ENCODE measurements around the gene SLC5A4. TPM values are rescaled to one million over a fixed set of nuclear protein-coding genes. Genes with fewer than 3 reads are reported as not detected.

The SLC5A4 gene
- total RNA-seq, 1 experiment from 2014 or later = not detected

- Histone ChIP-seq H3K9ac (ENCODE audit: extremely low read depth, insufficient read length, low read length) (no peak overlapping the region), H2BK5ac (ENCODE audit: insufficient read length, low read length) (no peak overlapping the region), H3K56ac (ENCODE audit: insufficient read length, low read depth, low read length) (no peak overlapping the region), H3K4me2 (ENCODE audit: insufficient read depth, insufficient read length, low read length) (no peak overlapping the region), H3K4me1 (ENCODE audit: insufficient read depth, low read length) (no peaks in the 10 kb centered on the region), H3K23me2 (ENCODE audit: insufficient read length, low read depth, low read length, poor library complexity, severe bottlenecking) (no peaks in the 10 kb centered on the region), H3K23ac (ENCODE audit: insufficient read length, low read depth, low read length) (no peak overlapping the region), H3T11ph (ENCODE audit: low read length) (no peak overlapping the region), H3K9me3 (ENCODE audit: control insufficient read depth, low read depth, low read length) (no peaks in the 10 kb centered on the region), H3K4ac (ENCODE audit: low read depth, low read length) (no peak overlapping the region), H4K91ac (ENCODE audit: insufficient read length, low read depth, low read length) (no peak overlapping the region), H3K27me3 (ENCODE audit: insufficient read depth, low read length) (no peaks in the 10 kb centered on the region), H4K8ac (replicated peaks; ENCODE audit: insufficient read length, low read depth, low read length) (no peak overlapping the region), H2BK12ac (ENCODE audit: insufficient read length, low read depth, low read length) (no peak overlapping the region), H2AK5ac (ENCODE audit: insufficient read length, low read length) (no peak overlapping the region), H3K14ac (ENCODE audit: insufficient read depth, low read length) (no peak overlapping the region), H2AFZ (ENCODE audit: low read length) (no peak overlapping the region), H3K79me2 (ENCODE audit: insufficient read depth, low read length) (no peaks in the 10 kb centered on the region), H4K20me1 (ENCODE audit: control insufficient read depth, insufficient read depth, insufficient read length) (no peaks in the 10 kb centered on the region), H3K79me1 (ENCODE audit: insufficient read depth, low read depth, low read length, poor library complexity, severe bottlenecking) (no peaks in the 10 kb centered on the region), H2BK120ac (ENCODE audit: low read depth, low read length, poor library complexity, severe bottlenecking) (no peak overlapping the region), H3K18ac (ENCODE audit: insufficient read length, low read depth, low read length) (no peak overlapping the region), H4K5ac (ENCODE audit: insufficient read length, low read depth, low read length) (no peak overlapping the region), H2BK15ac (ENCODE audit: low read depth, low read length) (no peak overlapping the region), H3K27ac (ENCODE audit: insufficient read length, low read depth, low read length) (no peak overlapping the region), H2BK20ac (ENCODE audit: low read depth, low read length, poor library complexity, severe bottlenecking) (no peak overlapping the region)
- WGBS (ENCODE audit: extremely low coverage, insufficient read length, low lambda C conversion rate) = no CpG with 5 or more reads among the region's 1 CpG
- TF ChIP-seq CTCF (conservative IDR thresholded peaks at IDR 0.05) = no peak
- no peak for DNase-seq
- Mint-ChIP-seq H3K4me3 (no peak overlapping the region), H3K4me1 (0 out of 4 replicates have a peak, but pooled peaks cover 0 to 3% of the 10 kb centered on the region in 2 experiments), H3K27me3 (ENCODE audit: low read depth) (peaks cover 79% of the 10 kb centered on the region), H3K27ac (no peak overlapping the region), H3K9me3 (0 out of 5 replicates have a peak, but pooled peaks cover 0 to 3% of the 10 kb centered on the region in 2 experiments), H3K36me3 (ENCODE audit: insufficient read depth in 1 of 3, low read depth in 3 of 3) (no peaks in the 10 kb centered on the region)
These were observed 6.9 kb downstream of the SLC5A4 start for GRCh38 chr22:32248276-32248675.

Data from H9 (cell line).